Measurements from ENCODE around the gene OR9A2.
A peak's percentile ranks its signal among the peaks of the same experiment; 100 is the strongest.

Gene OR9A2

DNA sequence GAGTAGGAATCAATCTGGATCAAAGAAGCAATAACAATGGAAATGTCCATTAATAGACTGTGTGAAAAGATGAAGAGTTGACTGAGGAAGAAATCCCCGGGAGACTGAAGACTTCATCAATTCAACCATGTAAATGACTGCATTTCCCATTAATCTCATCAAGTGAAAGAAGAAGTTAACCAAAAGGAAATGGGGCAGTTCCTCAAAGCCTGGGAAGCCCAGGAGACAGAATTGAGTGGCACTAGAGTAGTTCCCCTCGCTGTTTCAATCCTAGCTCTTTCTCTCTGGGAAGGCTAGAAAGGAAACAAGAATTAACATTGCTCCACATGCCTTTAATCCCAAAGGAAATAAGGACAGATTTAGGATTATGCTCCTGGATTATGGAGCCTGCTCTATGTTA, 20.4 kb upstream of the OR9A2 start:
- DNase-seq = no peak
- H3K4me1 Mint-ChIP-seq = peaks cover 74% of the 10 kb centered on the region
- H3K4me3 Mint-ChIP-seq = no peak overlapping the region
- TF ChIP-seq CTCF (IDR thresholded peaks at IDR 0.05) = no peak
- peaks cover 4% of the 10 kb centered on the region for H3K9me3 Mint-ChIP-seq
- no peaks in the 10 kb centered on the region for H3K36me3 Mint-ChIP-seq (ENCODE audit: low read depth)
- peaks cover 6% of the 10 kb centered on the region for H3K27me3 Mint-ChIP-seq (ENCODE audit: low read depth, poor library complexity)
- H3K27ac Mint-ChIP-seq = no peak overlapping the region

DNA sequence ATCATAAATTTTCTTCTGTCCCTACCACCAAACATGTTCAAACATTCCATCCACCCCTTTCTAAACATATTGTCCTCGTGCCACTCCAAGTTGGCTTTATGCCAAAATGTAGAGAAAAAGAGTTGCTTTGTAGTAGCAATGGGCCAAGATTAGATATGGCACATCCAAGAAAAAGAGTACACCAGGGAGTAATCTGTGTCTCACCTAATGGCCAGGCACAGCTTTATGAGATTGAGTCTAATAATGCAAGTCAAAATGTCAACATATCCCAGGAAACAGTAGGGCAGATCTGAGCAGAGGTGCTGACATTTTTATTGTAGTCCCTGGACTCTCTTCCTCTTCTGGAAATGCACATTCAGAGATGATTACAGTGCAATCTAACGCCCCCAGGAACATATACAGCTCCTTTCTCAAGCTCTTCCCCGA, 19.5 kb upstream of the OR9A2 start:
- Mint-ChIP-seq H3K27ac (peak overlapping the region; percentile 8), H3K4me1 (peaks cover 73% of the 10 kb centered on the region), H3K36me3 (ENCODE audit: low read depth) (no peaks in the 10 kb centered on the region), H3K27me3 (ENCODE audit: low read depth, poor library complexity) (peaks cover 9% of the 10 kb centered on the region), H3K9me3 (peaks cover 4% of the 10 kb centered on the region), H3K4me3 (no peak overlapping the region)
- no peak for TF ChIP-seq CTCF (IDR thresholded peaks at IDR 0.05)
- DNase-seq = no peak

DNA sequence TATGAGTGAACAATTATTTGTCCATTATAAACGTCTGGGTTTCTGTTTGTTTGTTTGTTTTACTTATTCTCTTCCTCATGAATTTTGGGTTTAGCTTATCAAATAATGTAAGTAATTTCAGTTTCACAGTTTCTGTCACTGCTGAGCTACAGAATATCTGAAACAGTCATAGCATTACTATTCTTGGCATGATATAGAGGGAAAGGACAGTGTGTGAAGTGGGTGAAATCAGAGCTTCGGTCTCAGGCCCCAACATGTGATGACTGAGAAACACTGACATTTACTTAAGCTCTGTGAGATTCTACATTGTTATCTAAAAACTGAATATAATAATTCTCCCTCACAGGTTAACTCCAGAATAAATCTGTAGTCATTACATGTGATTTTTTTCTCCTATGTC, 16.5 kb upstream of the OR9A2 start:
- H3K27ac Mint-ChIP-seq = no peak overlapping the region
- H3K4me1 Mint-ChIP-seq = peaks cover 56% of the 10 kb centered on the region
- no peak for DNase-seq

DNA sequence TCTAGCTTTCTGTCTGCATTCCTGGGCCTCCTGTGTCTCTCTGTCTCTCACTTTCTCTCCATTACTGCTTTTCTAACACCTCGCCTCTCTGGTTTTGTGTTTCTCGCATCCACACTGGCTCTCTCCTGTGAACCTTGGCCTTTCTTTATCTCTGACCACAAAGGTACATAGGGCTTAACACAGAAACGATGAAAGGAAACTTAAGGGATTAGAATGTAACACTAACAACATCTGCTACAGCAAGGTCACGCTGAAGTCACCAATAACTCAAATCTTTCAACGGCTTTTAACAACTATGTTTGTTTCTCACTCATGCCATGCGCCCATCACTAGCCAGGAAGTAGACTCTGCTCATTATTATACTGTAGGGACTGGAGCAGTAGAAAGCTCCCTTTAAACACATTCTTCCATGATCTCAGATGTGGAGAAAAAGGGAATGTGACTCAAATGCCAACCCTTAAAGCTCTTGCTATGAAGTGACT, 15.9 kb upstream of the OR9A2 start:
- H3K4me1 Mint-ChIP-seq = peaks cover 55% of the 10 kb centered on the region
- no peaks in the 10 kb centered on the region for H3K36me3 Mint-ChIP-seq (ENCODE audit: low read depth)
- no peak for DNase-seq
- H3K27me3 Mint-ChIP-seq (ENCODE audit: low read depth, poor library complexity) = peaks cover 7% of the 10 kb centered on the region
- H3K9me3 Mint-ChIP-seq = peaks cover 2% of the 10 kb centered on the region
- H3K27ac Mint-ChIP-seq = peak overlapping the region; percentile 93
- H3K4me3 Mint-ChIP-seq = peak overlapping the region; percentile 18
- TF ChIP-seq CTCF (IDR thresholded peaks at IDR 0.05) = no peak

More for the DNA sequence above, 16.5 kb upstream of the OR9A2 start:
- Mint-ChIP-seq H3K27me3 (ENCODE audit: low read depth, poor library complexity) (peaks cover 9% of the 10 kb centered on the region), H3K4me3 (no peak overlapping the region), H3K36me3 (ENCODE audit: low read depth) (no peaks in the 10 kb centered on the region), H3K9me3 (peaks cover 4% of the 10 kb centered on the region)
- no peak for TF ChIP-seq CTCF (IDR thresholded peaks at IDR 0.05)

DNA sequence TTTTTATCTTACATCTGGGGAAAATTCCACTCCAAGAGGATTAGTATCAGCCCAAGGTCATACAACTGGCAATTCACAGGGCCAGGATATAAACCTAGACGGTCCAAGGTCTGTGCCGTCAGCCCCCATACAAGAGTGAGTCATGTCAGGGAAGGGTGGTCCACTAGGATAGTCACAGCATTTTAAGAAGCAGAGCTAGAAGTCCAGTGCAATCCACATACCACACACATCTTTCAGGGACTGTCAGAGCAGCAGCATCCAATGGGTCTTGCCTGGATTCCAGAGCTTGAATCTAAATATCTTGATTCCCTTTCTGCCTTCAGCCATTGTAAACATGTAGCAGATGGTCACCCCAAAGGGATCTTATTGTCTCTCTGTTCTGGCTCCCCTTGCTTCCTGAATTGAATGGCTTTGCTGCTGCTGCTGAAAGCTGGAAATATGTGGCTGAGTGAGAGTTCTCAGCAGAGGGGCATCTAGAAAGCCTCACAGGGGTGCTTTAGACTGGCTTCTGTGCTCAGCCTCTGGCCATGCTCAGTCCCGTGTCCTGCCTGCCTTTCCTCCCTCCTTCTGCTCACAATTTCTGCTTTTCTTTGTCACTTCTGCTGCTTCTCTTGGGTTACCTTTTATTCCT, 15.3 kb upstream of the OR9A2 start:
- H3K27me3 Mint-ChIP-seq (ENCODE audit: low read depth, poor library complexity) = peaks cover 5% of the 10 kb centered on the region
- H3K9me3 Mint-ChIP-seq = no peaks in the 10 kb centered on the region
- H3K4me3 Mint-ChIP-seq = peak overlapping the region; percentile 18
- peak overlapping the region; percentile 93 for H3K27ac Mint-ChIP-seq
- peaks cover 49% of the 10 kb centered on the region for H3K4me1 Mint-ChIP-seq
- no peaks in the 10 kb centered on the region for H3K36me3 Mint-ChIP-seq (ENCODE audit: low read depth)
- TF ChIP-seq CTCF (IDR thresholded peaks at IDR 0.05) = no peak
- DNase-seq = no peak

DNA sequence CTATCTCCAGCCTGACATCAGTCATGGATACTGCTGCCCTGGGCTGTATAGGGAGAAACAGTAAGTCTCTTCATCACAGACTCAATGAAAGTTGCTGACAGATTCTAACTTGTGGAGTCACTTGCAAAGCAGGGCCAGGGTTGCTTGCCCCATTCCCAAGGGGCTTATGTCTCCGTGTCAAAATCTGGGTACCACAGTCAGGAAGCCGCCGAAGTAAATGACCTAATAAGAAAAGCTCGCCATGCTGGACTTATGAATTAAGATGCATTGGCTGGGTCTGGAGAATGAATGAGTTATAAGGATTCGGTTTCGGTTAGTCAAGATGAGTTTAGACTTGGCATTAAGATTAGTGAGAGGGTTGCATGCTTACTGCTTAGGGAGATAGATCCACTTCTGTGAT, 14.4 kb upstream of the OR9A2 start:
- Mint-ChIP-seq H3K9me3 (no peaks in the 10 kb centered on the region), H3K4me3 (no peak overlapping the region), H3K27me3 (ENCODE audit: low read depth, poor library complexity) (peaks cover 2% of the 10 kb centered on the region), H3K36me3 (ENCODE audit: low read depth) (no peaks in the 10 kb centered on the region), H3K4me1 (peaks cover 40% of the 10 kb centered on the region), H3K27ac (no peak overlapping the region)
- no peak for TF ChIP-seq CTCF (IDR thresholded peaks at IDR 0.05)
- no peak for DNase-seq
